Measurements from ENCODE around the gene LGALS3.

GRCh38 chr14:55139696-55140509 lies 10.9 kb downstream of the LGALS3 start:
- TF ChIP-seq POLR2A (IDR thresholded peaks at IDR 0.05): no peak
- no peak for TF ChIP-seq CTCF (IDR thresholded peaks at IDR 0.05)
